NCI-H1436 (cell line): Measurements from ENCODE around the gene AKR7A3.

Source experiments
- DNase-seq: peaks from one replicate; lab custom pipeline; 2025; lab: John Stamatoyannopoulos, UW

Gene AKR7A3

DNA sequence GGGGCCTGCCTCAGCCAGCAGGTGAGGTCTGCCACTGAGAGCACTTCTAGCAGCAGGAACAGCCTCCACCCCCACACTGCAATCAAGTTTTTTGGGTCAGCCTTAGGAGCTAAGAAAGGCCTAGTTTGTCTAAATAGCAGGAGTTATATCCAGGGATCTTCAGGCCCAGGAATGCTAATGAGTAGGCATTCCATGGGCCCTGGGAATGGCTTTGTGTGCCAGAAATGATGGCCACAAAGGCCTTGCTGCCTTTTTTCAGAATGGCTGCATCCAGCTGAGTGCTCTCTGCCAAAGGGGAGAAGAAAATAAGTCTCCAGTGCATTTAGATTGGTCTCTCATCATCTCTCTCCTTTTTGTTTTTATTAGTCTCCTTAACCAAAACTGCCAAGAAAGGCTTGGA lies 34.2 kb downstream of the AKR7A3 start:
- no peak for DNase-seq

DNA sequence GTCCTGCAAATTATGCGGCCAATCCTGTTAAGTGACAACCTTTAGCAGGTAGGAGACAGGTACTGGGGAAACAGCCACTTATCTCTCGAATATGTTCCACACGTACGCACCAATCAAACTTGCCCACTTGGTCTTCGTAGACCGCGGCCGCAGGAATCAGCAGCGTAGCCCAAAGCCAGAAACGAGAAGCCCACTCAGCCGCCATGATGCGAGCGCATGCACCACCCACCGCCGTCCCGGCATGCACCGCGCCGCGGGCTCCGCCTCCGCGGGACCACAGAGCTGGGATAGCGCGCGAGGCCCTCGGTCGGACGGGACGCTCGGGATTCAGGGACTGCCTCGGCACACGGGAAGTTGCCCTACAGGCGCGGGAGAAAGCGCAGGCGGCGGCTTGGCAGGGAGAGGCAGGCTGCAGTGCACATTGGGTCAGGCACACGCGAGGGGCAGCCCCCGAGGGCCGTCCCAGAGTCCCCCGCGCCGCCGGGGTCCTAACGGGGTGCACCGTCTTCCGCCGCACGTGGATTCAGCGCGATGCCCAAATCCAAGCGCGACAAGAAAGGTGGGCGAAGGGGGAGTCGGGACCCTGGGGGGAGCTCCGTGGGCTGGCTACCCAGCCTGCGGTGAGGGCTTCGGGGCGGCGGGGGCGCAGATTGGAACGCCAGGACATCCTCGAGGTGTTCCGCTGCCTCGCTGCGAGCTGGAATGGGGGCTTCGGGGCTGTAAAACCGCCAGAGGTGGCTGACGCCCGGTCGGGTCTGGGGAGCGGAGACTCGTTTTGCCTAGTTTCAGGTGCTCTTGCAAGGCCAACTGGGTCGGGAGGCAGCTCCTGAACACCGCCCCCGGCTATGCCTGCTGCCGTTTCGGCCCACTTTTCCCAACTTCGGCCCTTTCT lies 37.0 kb downstream of the AKR7A3 start, which contains the start of the genes EMC1 and MRTO4:
Gene EMC1 (minus strand): TSS at position 220 of the 892 bp plus-strand sequence. CDS start 15 bp downstream, at position 205.
Gene MRTO4 (plus strand): TSS at position 501 of the 892 bp plus-strand sequence. CDS start 31 bp downstream, at position 532.
- DNase-seq: peak; percentile 77

DNA sequence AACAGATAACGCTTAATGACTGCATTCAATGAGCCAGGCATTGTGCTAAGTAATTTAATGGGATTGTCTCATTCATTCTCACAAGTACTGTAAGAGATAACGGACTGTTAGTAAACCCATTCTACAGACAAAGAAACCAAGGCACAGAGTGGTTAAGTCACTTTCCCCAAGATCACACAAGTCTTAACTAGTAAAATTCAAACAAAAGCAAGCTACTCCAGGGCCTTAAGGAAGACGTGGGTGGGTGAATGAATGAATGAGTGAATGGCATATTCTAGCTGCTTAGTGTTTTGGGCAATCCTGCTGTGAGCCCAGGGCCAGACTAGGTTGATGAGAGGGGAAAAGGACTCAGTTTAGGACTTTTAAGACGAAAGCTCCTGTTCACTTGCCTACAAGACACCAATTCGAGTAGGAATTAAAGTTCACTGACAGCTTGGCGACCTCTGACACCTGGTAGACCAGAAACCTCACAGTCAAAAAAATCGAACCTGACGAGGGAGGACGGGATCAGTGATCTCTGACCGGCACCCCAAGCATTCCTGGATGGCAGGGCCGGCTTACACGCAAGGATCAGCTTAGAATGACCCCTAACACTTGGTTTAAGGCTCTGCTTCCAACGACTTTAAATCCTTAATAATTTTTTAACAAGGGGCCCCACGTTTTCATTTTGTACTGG lies 37.8 kb downstream of the AKR7A3 start:
- DNase-seq: no peak

DNA sequence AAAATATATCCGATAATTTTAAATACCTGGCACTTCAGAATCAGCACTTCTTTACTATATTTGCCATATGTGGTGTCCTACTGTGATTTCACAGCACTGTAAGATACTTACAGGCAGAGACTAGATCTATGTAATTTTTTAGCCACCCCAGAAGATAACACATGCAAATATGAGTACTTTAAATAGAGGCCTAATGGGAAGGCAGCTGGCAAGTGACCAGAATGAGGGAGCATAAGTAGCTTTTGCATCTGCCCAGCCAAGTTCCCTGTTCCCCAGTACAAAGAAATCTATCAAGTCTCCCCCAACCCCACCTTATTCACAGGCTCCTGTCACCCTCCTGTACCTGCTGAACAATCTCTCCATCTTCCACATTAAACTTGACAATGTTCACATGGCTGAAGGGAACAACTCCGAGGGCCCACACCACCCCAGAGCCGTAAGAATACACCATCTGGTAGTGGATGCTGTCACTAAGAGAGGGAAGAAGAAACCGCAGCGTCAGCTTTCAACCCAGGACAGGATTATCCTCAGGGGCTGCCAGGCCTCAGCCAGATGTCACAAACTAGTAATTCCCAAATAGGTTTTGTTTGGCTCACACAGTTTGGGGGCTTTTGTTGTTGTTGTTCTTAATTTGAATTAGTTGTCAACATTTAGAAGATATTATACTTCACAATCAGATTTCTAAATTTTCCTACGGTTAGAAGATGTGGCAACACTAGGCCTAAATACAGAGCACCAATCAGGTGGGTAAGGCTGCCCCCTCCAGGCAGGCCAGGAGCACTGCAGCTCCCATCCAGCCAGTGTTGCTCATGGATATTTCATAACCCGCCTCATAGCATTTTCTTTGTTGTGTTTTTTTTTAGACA lies 47.7 kb downstream of the AKR7A3 start:
- DNase-seq: no peak

DNA sequence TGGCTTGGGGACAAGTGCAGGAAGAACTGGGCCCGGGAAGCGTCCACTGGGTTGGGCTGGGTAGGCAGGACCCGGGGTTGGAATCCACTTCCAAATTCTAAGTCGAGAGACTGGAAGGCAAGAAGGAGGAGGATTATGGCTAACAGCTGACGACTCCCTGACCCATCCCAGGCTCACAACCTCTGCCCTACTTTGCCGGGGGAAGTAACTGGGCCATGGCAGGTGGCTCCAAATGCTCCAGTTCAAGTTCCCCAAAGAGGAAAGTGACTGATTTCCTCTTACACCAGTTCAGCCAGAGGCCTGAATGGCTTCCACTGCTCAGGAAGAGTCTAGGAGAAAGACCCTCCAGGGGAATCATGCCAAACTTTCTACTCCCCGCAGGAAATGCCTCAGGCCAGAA lies 48.7 kb downstream of the AKR7A3 start:
- no peak for DNase-seq

DNA sequence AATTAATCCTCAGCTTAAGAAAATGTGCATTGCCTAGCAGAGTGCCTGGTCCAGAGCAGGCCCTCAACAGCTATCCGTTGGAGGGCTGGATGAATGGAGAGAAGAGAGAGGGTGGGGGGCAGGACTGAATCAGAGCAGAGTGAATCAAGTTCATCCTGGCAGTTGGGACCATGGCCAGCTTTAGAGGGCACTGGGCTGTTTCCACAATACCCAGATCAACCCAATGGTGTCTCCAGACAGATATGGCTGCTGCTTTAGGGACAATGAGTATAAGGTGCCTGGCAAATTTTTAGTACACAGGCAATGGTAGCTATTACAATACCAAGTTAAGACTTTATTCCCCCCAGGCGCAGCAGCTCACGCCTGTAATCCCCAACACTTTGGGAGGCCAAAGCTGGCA lies 54.3 kb downstream of the AKR7A3 start:
- DNase-seq: no peak
